K562 (cell line): ENCODE measurements around the gene EPN2. TPM values are rescaled to one million over a fixed set of nuclear protein-coding genes. Genes with fewer than 3 reads are reported as not detected.

ENCODE experiments used
- ATAC-seq: fragments of 200-7000 bp; cut with Tn5 transposase; 3 replicates; pipeline ENCODE4 v1.9.1; 2020; ENCODE audit warnings: moderate library complexity
- BruUV-seq: library from RNA; stranded (reverse); fragments of 400-500 nt; replicated peaks from 2 replicates; lab custom pipeline; 2021; lab: Mats Ljungman, UMichigan
- CTCF ChIA-PET: fragments of 300-600 bp; formaldehyde crosslinking; extraction: SDS; loops from one replicate; lab custom pipeline; 2021; ENCODE audit warnings: low intra/inter-chr PET ratio; lab: Yijun Ruan, JAX
- POLR2A ChIA-PET: fragments of 300-600, 350-650 bp; sonication (Branson Sonifier 250); formaldehyde crosslinking; extraction: SDS; loops from one replicate; lab custom pipeline; 2021; ENCODE audit warnings: antibody characterized with exemption, inconsistent platforms; lab: Yijun Ruan, JAX
- DNase-seq, 4 experiments: peaks; one replicate each; pipeline versions ENCODE4 v3.0.0 to v3.0.0-alpha.2; 2011 to 2018; ENCODE audit warnings: low spot score in 3 of 4, mixed read lengths in 3 of 4; ENCODE audit errors: extremely low read depth in 1 of 4
- FAIRE-seq: peaks from 2 replicates; lab custom pipeline; 2011; peaks lifted over from hg19 to GRCh38; lab: Jason Lieb, UNC
- H2AFZ ChIP-seq: 2 replicates; pipeline ENCODE4 v1.6.0; 2011; ENCODE audit warnings: low read depth, low read length, control low read depth, inconsistent platforms
- H3K27ac ChIP-seq: fragments of 200-600 bp; 3 replicates; pipeline ENCODE4 v1.8.0; 2011; ENCODE audit warnings: low read depth, mild to moderate bottlenecking, control low read depth, inconsistent platforms, low read length, moderate library complexity, mixed read lengths; ENCODE audit errors: extremely low read depth
- H3K27me3 ChIP-seq, 2 experiments: fragments of 300-600 bp in 1 of 2; 2 replicates in 1 of 2; 3 replicates in 1 of 2; pipeline versions ENCODE4 v1.6.0 to v1.8.0; 2011; ENCODE audit warnings: inconsistent platforms in 2 of 2, low read length in 2 of 2, mild to moderate bottlenecking in 1 of 2, mixed read lengths in 1 of 2, moderate library complexity in 1 of 2; ENCODE audit not compliant: control insufficient read depth in 2 of 2, insufficient read depth in 2 of 2
- H3K36me3 ChIP-seq: fragments of 300-600 bp; 3 replicates; pipeline ENCODE4 v1.8.0; 2011; ENCODE audit warnings: mild to moderate bottlenecking, low read length, inconsistent platforms; ENCODE audit not compliant: control insufficient read depth, insufficient read depth
- H3K4me1 ChIP-seq, 2 experiments: fragments of 200-600 bp in 1 of 2; replicated peaks in 1 of 2; 2 replicates in 1 of 2; 3 replicates in 1 of 2; pipeline versions ENCODE4 v1.5.1 to v1.8.0; 2011; ENCODE audit warnings: inconsistent platforms in 2 of 2, low read length in 2 of 2, mild to moderate bottlenecking in 1 of 2, mixed read lengths in 1 of 2, moderate library complexity in 1 of 2; ENCODE audit not compliant: control insufficient read depth in 2 of 2, insufficient read depth in 2 of 2
- H3K4me2 ChIP-seq: 2 replicates; pipeline ENCODE4 v1.6.1; 2011; ENCODE audit warnings: low read length, control low read depth, inconsistent platforms, mixed read lengths; ENCODE audit not compliant: insufficient read depth
- H3K4me3 ChIP-seq: fragments of 200-600 bp; sonication (generic), shearing (Covaris generic); 2 replicates; pipeline ENCODE4 v1.5.1; 2016; ENCODE audit warnings: control low read depth, inconsistent platforms
- H3K79me2 ChIP-seq: fragments of 200-600 bp; 3 replicates; pipeline ENCODE4 v1.8.0; 2011; ENCODE audit warnings: low read length, inconsistent platforms; ENCODE audit not compliant: control insufficient read depth, insufficient read depth
- H3K9ac ChIP-seq, 2 experiments: 2 replicates each; pipeline versions ENCODE4 v1.6.0 to v1.6.1; 2011; ENCODE audit warnings: low read depth in 2 of 2, low read length in 2 of 2, control low read depth in 1 of 2, inconsistent platforms in 1 of 2, mild to moderate bottlenecking in 1 of 2, mixed read lengths in 1 of 2; ENCODE audit not compliant: insufficient read depth in 1 of 2
- H3K9me1 ChIP-seq: one replicate; pipeline ENCODE4 v1.6.0; 2011; ENCODE audit warnings: inconsistent platforms, mild to moderate bottlenecking, low read length, moderate library complexity; ENCODE audit not compliant: control insufficient read depth, insufficient read depth
- H3K9me3 ChIP-seq: replicated peaks from 2 replicates; pipeline ENCODE4 v1.5.1; 2011; ENCODE audit warnings: low read depth, low read length, inconsistent platforms; ENCODE audit not compliant: control insufficient read depth, insufficient read depth
- H4K20me1 ChIP-seq: replicated peaks from 2 replicates; pipeline ENCODE4 v1.6.1; 2011; ENCODE audit warnings: low read length, inconsistent platforms, mixed read lengths; ENCODE audit not compliant: control insufficient read depth, insufficient read depth
- RERE ChIP-seq: sonication (generic); formaldehyde crosslinking; IDR thresholded peaks from 2 replicates; pipeline ENCODE4 v1.8.0; 2023; ENCODE audit warnings: missing genetic modification reagents, mild to moderate bottlenecking, borderline replicate concordance
- TAF1 ChIP-seq: IDR thresholded peaks from 2 replicates; pipeline ENCODE4 v1.6.1; 2011; ENCODE audit warnings: mild to moderate bottlenecking, low read length, moderate library complexity; ENCODE audit not compliant: insufficient read depth, control insufficient read depth, severe bottlenecking; ENCODE audit errors: extremely low read depth
- WGBS: fragments of 100-300 bp; shearing (Covaris generic); methylation state at CpG from one replicate; pipeline ENCODE4 v1.1.6; 2016; ENCODE audit warnings: low coverage, mixed read lengths; ENCODE audit not compliant: insufficient coverage; ENCODE audit errors: missing lambda C conversion rate; 5-methylcytosine and 5-hydroxymethylcytosine counted together
- in situ Hi-C: fragments of 300-500 bp; cut with MboI; formaldehyde crosslinking; loops from 4 replicates; pipeline ENCODE4 v1.15.0; 2018; ENCODE audit warnings: inconsistent platforms, mixed read lengths
- intact Hi-C: fragments of 100-400 bp; cut with micrococcal nuclease; formaldehyde crosslinking; loops from 2 replicates; pipeline ENCODE4 v1.14.2; 2022
- polyA plus RNA-seq, 8 experiments: library from polyadenylated mRNA; depleted of rRNA in 4 of 8; stranded (reverse) in 5 of 8; unstranded in 3 of 8; fragments of >200 nt; fragmentation: Nextera tagmentation in 2 of 8; fragmentation: Illumina TruSeq in 1 of 8; extraction: Ambion mirVana in 2 of 8; extraction: Trizol in 1 of 8; gene quantifications; 2 replicates each; pipeline versions ENCODE4 v1.2.1 to v1.2.3, GENCODE V29; 2011 to 2014; ENCODE audit warnings: inconsistent platforms in 1 of 8, missing spikeins in 1 of 8
- total RNA-seq, 7 experiments: library from RNA; depleted of rRNA in 6 of 7; stranded (reverse); fragments of >200 nt in 6 of 7; fragmentation: Illumina TruSeq in 2 of 7; extraction: Trizol in 2 of 7; gene quantifications; 2 replicates each; pipeline versions ENCODE4 v1.2.1 to v1.2.3, GENCODE V29; 2011 to 2021; ENCODE audit warnings: low replicate concordance in 1 of 7

EPN2 gene
- total and polyA plus RNA-seq, 9 of the 15 experiments (the other 6 are each of a cell fraction or from before 2014, with no cell fraction given): 1.0 to 12.9 (median 8.9) TPM

DNA sequence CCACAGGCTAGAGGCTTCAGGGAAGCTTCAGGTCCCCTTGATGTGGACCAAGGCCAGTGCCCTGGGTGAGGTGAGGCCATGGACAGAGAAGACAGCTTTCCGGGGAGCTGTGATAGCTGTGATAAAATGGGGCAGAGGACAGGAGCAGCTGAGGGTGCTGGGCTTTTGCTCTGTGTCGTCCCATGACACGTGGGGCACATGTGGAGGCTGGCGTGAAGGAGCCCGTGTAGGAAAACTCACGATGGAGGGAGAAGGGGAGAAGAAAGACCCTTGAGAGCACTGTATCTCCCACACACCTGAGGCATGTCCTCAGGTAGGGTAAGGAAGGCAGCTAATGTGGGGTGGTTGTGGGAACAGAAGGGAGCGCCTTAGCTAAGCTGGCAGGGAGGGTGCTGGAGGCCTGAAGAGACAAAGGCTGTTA, 104.1 kb downstream of the EPN2 start:
- WGBS: 0% methylated on average over 1 of the region's 7 CpGs
- Histone ChIP-seq H3K4me3 (no peak overlapping the region), H3K9me1 (no peaks in the 10 kb centered on the region), H4K20me1 (no peaks in the 10 kb centered on the region; the same call in 1 of the 2 replicates), H3K36me3 (no peaks in the 10 kb centered on the region), H3K79me2 (no peaks in the 10 kb centered on the region), H3K4me1 (peaks cover 6 to 37% of the 10 kb centered on the region in 2 experiments), H3K27ac (no peak overlapping the region), H3K9me3 (no peaks in the 10 kb centered on the region), H3K27me3 (no peaks in the 10 kb centered on the region), H2AFZ (no peak overlapping the region), H3K4me2 (no peak overlapping the region), H3K9ac (peak overlapping the region in 1 of 2 experiments; percentile 58; a peak in 1 of 4 replicates)
- BruUV-seq: no TSS peak
- intact Hi-C loops: no loop called here
- no peak for TF ChIP-seq RERE (CRISPR knock-in tag)
- no peak for TF ChIP-seq TAF1
- CTCF ChIA-PET: no interaction called here
- FAIRE-seq (no peak), ATAC-seq (no peak), DNase-seq (no peak)
- POLR2A ChIA-PET: no interaction called here
- in situ Hi-C loops: no loop called here
